ENCODE results near the gene TIAM1. TPM values are rescaled to one million over a fixed set of nuclear protein-coding genes. Genes with fewer than 3 reads are reported as not detected.
"Not testable (repeated sequence)": the region's sequence is repeated elsewhere in the genome, so short reads cannot be mapped to it uniquely, and the experiment has no call there.

TIAM1 gene
- total RNA-seq, 4 donors from 2014 or later: 0.66 to 3.5 (median 1.0) TPM

- no peaks in the 10 kb centered on the region for H3K27me3 ChIP-seq
- intact Hi-C loops (cut with DNase I; ENCODE audit: low total_unique reads) (no loop called here), in situ Hi-C loops (cut with MboI; ENCODE audit: low sequenced_read_pairs in 4 of 4) (no loop called here)
These were observed 113.1 kb downstream of the TIAM1 start for GRCh38 chr21:31230937-31231336.

DNA sequence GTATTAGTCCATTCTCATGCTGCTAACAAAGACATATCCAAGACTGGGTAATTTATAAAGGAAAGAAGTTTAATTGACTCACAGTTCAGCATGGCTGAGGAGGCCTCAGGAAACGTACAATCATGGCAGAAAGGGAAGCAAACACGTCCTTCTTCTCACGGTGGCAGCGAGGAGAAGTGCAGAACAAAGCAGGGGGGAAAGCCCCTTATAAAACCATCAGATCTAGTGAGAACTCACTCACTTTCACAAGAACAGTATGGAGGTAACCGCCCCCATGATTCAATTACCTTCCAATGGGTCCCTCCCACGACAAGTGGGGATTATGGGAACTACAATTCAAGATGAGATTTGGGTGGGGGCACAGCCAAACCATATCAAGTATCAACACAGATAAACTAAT lies 115.3 kb downstream of the TIAM1 start:
- intact Hi-C loops (cut with DNase I; ENCODE audit: low total_unique reads); H3K4me3 ChIP-seq; DNase-seq; ATAC-seq; H3K27me3 ChIP-seq; H3K36me3 ChIP-seq; H3K9me3 ChIP-seq; H3K27ac ChIP-seq; in situ Hi-C loops (cut with MboI; ENCODE audit: low sequenced_read_pairs in 4 of 4); H3K4me1 ChIP-seq: not testable (repeated sequence)

More at GRCh38 chr21:31230937-31231336, 113.1 kb downstream of the TIAM1 start:
- DNase-seq (no peak), ATAC-seq (no peak)
- no peak for TF ChIP-seq POLR2A (IDR thresholded peaks at IDR 0.05)
- TF ChIP-seq, protein P1, sequence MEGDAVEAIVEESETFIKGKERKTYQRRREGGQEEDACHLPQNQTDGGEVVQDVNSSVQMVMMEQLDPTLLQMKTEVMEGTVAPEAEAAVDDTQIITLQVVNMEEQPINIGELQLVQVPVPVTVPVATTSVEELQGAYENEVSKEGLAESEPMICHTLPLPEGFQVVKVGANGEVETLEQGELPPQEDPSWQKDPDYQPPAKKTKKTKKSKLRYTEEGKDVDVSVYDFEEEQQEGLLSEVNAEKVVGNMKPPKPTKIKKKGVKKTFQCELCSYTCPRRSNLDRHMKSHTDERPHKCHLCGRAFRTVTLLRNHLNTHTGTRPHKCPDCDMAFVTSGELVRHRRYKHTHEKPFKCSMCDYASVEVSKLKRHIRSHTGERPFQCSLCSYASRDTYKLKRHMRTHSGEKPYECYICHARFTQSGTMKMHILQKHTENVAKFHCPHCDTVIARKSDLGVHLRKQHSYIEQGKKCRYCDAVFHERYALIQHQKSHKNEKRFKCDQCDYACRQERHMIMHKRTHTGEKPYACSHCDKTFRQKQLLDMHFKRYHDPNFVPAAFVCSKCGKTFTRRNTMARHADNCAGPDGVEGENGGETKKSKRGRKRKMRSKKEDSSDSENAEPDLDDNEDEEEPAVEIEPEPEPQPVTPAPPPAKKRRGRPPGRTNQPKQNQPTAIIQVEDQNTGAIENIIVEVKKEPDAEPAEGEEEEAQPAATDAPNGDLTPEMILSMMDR (IDR thresholded peaks at IDR 0.05 in 4 of 5, conservative IDR thresholded peaks at IDR 0.05 in 1 of 5): no peak
- Histone ChIP-seq H3K4me3 (no peak overlapping the region), H3K9me3 (no peaks in the 10 kb centered on the region), H3K27ac (no peak overlapping the region), H3K4me1 (no peaks in the 10 kb centered on the region), H3K36me3 (no peaks in the 10 kb centered on the region)

GRCh38 chr21:31225713-31226112 lies 118.3 kb downstream of the TIAM1 start:
- no peak for ATAC-seq
- no peak overlapping the region for H3K27ac ChIP-seq
- DNase-seq: no peak
- no peak overlapping the region for H3K4me3 ChIP-seq
- intact Hi-C loops (cut with DNase I; ENCODE audit: low total_unique reads) (no loop called here), in situ Hi-C loops (cut with MboI; ENCODE audit: low sequenced_read_pairs in 4 of 4) (no loop called here)
- no peaks in the 10 kb centered on the region for H3K4me1 ChIP-seq
- H3K9me3 ChIP-seq: no peaks in the 10 kb centered on the region
- TF ChIP-seq, protein P1 (IDR thresholded peaks at IDR 0.05 in 4 of 5, conservative IDR thresholded peaks at IDR 0.05 in 1 of 5): no peak
- TF ChIP-seq POLR2A (IDR thresholded peaks at IDR 0.05): no peak
- no peaks in the 10 kb centered on the region for H3K36me3 ChIP-seq
- no peaks in the 10 kb centered on the region for H3K27me3 ChIP-seq

GRCh38 chr21:31222142-31222541 lies 121.9 kb downstream of the TIAM1 start:
- in situ Hi-C loops (cut with MboI; ENCODE audit: low sequenced_read_pairs in 4 of 4): no loop called here
- Histone ChIP-seq H3K36me3 (no peaks in the 10 kb centered on the region), H3K9me3 (no peaks in the 10 kb centered on the region), H3K27me3 (no peaks in the 10 kb centered on the region), H3K27ac (no peak overlapping the region), H3K4me3 (no peak overlapping the region), H3K4me1 (no peaks in the 10 kb centered on the region)
- TF ChIP-seq, protein P1 (IDR thresholded peaks at IDR 0.05 in 4 of 5, conservative IDR thresholded peaks at IDR 0.05 in 1 of 5): no peak
- no peak for ATAC-seq
- no peak for DNase-seq
- intact Hi-C loops (cut with DNase I; ENCODE audit: low total_unique reads): no loop called here

DNA sequence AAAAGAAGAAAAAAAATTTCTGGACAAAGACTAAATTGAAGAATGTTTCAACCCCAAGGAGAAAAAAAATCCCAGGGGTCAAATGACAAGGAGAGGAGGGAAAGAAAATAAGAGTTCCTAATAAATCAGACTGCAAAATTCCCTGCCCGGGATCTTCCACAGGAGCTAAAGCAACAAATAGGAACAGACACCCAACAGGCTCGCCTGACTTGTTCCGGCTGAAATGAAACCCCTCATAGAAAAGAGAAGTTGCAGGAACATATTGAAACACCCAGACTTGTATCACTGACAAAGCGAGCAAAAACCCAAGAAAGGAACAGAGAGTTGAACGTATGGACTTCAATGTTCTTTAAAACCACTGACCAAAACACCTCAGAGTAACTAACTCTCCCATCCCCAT lies 123.0 kb downstream of the TIAM1 start:
- Histone ChIP-seq H3K4me1 (no peaks in the 10 kb centered on the region), H3K36me3 (no peaks in the 10 kb centered on the region), H3K27me3 (no peaks in the 10 kb centered on the region), H3K27ac (no peak overlapping the region), H3K4me3 (no peak overlapping the region), H3K9me3 (no peaks in the 10 kb centered on the region)
- DNase-seq: no peak
- intact Hi-C loops (cut with DNase I; ENCODE audit: low total_unique reads) (no loop called here), in situ Hi-C loops (cut with MboI; ENCODE audit: low sequenced_read_pairs in 4 of 4) (no loop called here)
- TF ChIP-seq, protein P1 (IDR thresholded peaks at IDR 0.05 in 4 of 5, conservative IDR thresholded peaks at IDR 0.05 in 1 of 5): no peak
- TF ChIP-seq POLR2A (IDR thresholded peaks at IDR 0.05): no peak
- ATAC-seq: no peak

Measured in gastrocnemius medialis (tissue), 4 donors.